C4-2B (cell line): ENCODE measurements around the gene PNPLA8.

ENCODE experiments used
- CTCF ChIP-seq: fragments of 450-650 bp; conservative IDR thresholded peaks from 2 replicates; pipeline ENCODE4 v1.5.1; 2017; ENCODE audit warnings: mild to moderate bottlenecking
- ZFX ChIP-seq: fragments of 450-650 bp; IDR thresholded peaks from 2 replicates; pipeline ENCODE4 v1.6.1; 2017

- TF ChIP-seq CTCF = no peak
- no peak for TF ChIP-seq ZFX
Measured at GRCh38 chr7:108511939-108512338, 14.0 kb downstream of the PNPLA8 start.
